OCI-LY3 (cell line): ENCODE results near the gene MLLT10.
A peak's percentile ranks its signal among the peaks of the same experiment; 100 is the strongest.

ENCODE experiments used
- H2AFZ ChIP-seq: fragments of 200-600, 300-600 bp; shearing (Covaris generic); 2 replicates; pipeline ENCODE4 v1.6.0; 2014; ENCODE audit warnings: antibody characterized with exemption, low read depth, low read length
- H3K27ac ChIP-seq: fragments of 200-600, 300-600 bp; sonication (generic); 2 replicates; pipeline ENCODE4 v1.5.1; 2014; ENCODE audit warnings: mild to moderate bottlenecking, low read length, moderate library complexity, mixed read lengths
- H3K27me3 ChIP-seq: fragments of 200-600, 300-600 bp; sonication (generic); 2 replicates; pipeline ENCODE4 v1.6.1; 2014; ENCODE audit warnings: low read depth, low read length, mixed read lengths
- H3K36me3 ChIP-seq: fragments of 200-600, 300-600 bp; sonication (generic); replicated peaks from 2 replicates; pipeline ENCODE3; 2014; ENCODE audit warnings: low read depth, low read length, mixed read lengths
- H3K4me1 ChIP-seq: fragments of 300-600, 200-600 bp; sonication (generic); 2 replicates; pipeline ENCODE4 v1.6.1; 2014; ENCODE audit warnings: low read length, mixed read lengths
- H3K4me2 ChIP-seq: fragments of 200-600, 300-600 bp; sonication (generic); 2 replicates; pipeline ENCODE4 v1.6.1; 2014; ENCODE audit warnings: low read length, mixed read lengths
- H3K4me3 ChIP-seq: fragments of 300-600, 200-600 bp; sonication (generic); 2 replicates; pipeline ENCODE4 v1.5.1; 2014; ENCODE audit warnings: antibody characterized with exemption, mild to moderate bottlenecking, low read length, moderate library complexity
- H3K79me2 ChIP-seq: fragments of 300-600, 200-600 bp; shearing (Covaris generic); 2 replicates; pipeline ENCODE4 v1.6.1; 2014; ENCODE audit warnings: mild to moderate bottlenecking, low read length, mixed read lengths
- H3K9ac ChIP-seq: fragments of 300-600, 200-600 bp; shearing (Covaris generic); 2 replicates; pipeline ENCODE4 v1.6.0; 2014; ENCODE audit warnings: mild to moderate bottlenecking, low read length, moderate library complexity
- H3K9me3 ChIP-seq: fragments of 200-600, 300-600 bp; shearing (Covaris generic); 2 replicates; pipeline ENCODE4 v1.6.1; 2014; ENCODE audit warnings: low read length, mixed read lengths; ENCODE audit not compliant: insufficient read depth
- H4K20me1 ChIP-seq: fragments of 200-600, 300-600 bp; sonication (generic); 2 replicates; pipeline ENCODE4 v1.6.1; 2016; ENCODE audit warnings: low read length, mixed read lengths; ENCODE audit not compliant: insufficient read depth
- EZH2phosphoT487 ChIP-seq: fragments of 200-600 bp; shearing (Covaris generic); IDR thresholded peaks from 2 replicates; pipeline ENCODE4 v1.6.1; 2018; ENCODE audit warnings: antibody characterized with exemption, mixed run types, low read depth
- TF ChIP-seq, protein P1 (sequence below): fragments of 200-600, 300-600 bp; sonication (generic); IDR thresholded peaks from 2 replicates; pipeline ENCODE4 v1.5.1; 2014; ENCODE audit warnings: antibody characterized with exemption, low read length, low read depth

MLLT10 gene

DNA sequence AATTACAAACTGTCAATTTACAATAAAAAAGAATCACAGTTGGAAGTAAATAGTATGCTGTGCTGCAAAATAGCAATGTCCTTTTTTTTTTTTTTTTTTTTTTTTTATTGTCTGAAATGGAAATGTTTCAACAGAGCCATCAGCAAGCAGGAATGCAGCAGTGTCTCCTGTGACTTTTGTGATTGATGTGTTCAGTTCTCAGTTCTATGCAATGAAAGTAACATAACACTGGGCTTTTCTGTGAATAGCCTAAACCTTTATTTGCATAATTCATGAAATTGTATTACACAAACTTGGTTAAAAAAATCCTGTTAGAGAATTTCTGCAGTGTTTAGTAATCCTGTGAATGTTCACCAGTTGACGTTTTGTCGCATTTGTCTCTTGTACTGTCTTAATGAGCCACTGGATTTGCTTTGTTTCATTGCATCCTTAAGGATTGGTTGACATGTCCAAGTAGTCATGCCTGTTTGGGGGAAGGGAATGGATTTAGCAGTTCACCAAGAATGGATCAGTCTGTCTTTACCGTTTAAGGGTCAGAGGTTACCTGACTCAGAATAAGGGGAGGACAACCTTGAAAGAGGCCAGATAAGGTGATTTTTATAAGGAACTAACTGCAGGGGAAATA is 192.7 kb downstream of the MLLT10 start:
- Histone ChIP-seq H2AFZ (no peak overlapping the region), H3K36me3 (no peaks in the 10 kb centered on the region), H3K4me1 (peaks cover 9% of the 10 kb centered on the region), H3K4me3 (no peak overlapping the region), H3K9me3 (no peaks in the 10 kb centered on the region), H4K20me1 (no peaks in the 10 kb centered on the region), H3K27me3 (no peaks in the 10 kb centered on the region), H3K27ac (no peak overlapping the region), H3K4me2 (no peak overlapping the region), H3K9ac (no peak overlapping the region), H3K79me2 (no peaks in the 10 kb centered on the region)
- TF ChIP-seq, protein P1, sequence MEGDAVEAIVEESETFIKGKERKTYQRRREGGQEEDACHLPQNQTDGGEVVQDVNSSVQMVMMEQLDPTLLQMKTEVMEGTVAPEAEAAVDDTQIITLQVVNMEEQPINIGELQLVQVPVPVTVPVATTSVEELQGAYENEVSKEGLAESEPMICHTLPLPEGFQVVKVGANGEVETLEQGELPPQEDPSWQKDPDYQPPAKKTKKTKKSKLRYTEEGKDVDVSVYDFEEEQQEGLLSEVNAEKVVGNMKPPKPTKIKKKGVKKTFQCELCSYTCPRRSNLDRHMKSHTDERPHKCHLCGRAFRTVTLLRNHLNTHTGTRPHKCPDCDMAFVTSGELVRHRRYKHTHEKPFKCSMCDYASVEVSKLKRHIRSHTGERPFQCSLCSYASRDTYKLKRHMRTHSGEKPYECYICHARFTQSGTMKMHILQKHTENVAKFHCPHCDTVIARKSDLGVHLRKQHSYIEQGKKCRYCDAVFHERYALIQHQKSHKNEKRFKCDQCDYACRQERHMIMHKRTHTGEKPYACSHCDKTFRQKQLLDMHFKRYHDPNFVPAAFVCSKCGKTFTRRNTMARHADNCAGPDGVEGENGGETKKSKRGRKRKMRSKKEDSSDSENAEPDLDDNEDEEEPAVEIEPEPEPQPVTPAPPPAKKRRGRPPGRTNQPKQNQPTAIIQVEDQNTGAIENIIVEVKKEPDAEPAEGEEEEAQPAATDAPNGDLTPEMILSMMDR: no peak
- TF ChIP-seq EZH2phosphoT487: no peak

DNA sequence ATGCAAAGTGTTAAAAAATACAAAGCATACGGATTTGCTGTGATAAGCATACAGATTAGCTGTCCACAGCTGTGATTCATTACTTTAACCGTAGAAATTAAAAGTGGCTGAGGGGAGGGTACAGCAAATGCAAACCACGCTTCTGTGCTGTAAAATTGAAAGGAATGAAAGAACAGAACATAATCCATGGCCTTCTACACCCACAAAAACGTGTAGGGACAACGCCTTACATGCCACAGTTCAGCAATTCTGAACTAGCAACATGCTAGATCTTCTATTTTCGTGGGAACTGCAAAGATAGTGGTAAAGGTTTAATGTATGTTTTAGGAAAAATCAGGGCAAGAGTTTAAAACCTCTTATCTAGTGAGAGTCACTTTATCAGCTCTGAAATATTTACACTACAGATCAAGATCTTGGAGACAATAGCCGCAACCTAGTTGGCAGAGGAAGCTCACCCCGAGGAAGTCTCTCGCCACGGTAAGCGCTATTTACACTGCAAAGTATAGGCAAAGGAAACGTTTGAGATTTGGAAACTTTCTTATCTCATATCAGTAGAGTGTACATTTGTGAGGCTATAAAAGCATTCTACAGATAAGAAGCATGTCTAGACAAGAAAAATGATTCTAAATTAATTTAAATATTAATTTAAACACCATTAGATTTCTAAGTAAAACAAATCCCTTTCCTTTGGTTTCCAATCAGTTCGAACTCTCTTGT is 193.6 kb downstream of the MLLT10 start:
- Histone ChIP-seq H3K4me2 (no peak overlapping the region), H2AFZ (no peak overlapping the region), H3K79me2 (no peaks in the 10 kb centered on the region), H3K4me1 (peaks cover 9% of the 10 kb centered on the region), H3K4me3 (no peak overlapping the region), H3K9ac (no peak overlapping the region), H4K20me1 (no peaks in the 10 kb centered on the region), H3K36me3 (no peaks in the 10 kb centered on the region), H3K9me3 (no peaks in the 10 kb centered on the region), H3K27ac (no peak overlapping the region), H3K27me3 (no peaks in the 10 kb centered on the region)
- TF ChIP-seq, protein P1: no peak
- TF ChIP-seq EZH2phosphoT487: no peak

DNA sequence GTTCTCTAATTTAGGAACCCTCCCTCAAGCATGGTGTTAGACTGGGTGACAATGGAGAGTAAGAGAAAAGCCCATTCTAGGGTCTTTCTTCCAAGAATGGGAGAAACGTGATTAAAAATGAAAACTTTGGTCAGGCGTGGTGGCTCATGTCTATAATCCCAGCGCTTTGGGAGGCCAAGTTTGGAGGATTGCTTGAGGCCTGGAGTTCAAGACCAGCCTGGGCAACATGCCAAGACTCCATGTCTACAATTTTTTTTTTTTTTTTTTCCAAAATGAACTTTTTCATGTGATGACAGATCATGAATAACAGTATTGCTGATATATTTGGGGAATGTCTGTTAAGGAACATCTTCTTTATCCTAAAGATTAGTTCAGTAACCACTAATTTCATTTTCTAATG is 194.6 kb downstream of the MLLT10 start:
- Histone ChIP-seq H3K27me3 (no peaks in the 10 kb centered on the region), H3K36me3 (no peaks in the 10 kb centered on the region), H3K4me1 (peaks cover 9% of the 10 kb centered on the region), H3K9me3 (no peaks in the 10 kb centered on the region), H3K79me2 (no peaks in the 10 kb centered on the region), H3K4me3 (no peak overlapping the region), H4K20me1 (no peaks in the 10 kb centered on the region), H3K9ac (no peak overlapping the region), H3K27ac (no peak overlapping the region), H2AFZ (no peak overlapping the region), H3K4me2 (no peak overlapping the region)
- TF ChIP-seq EZH2phosphoT487: no peak
- TF ChIP-seq, protein P1: no peak

DNA sequence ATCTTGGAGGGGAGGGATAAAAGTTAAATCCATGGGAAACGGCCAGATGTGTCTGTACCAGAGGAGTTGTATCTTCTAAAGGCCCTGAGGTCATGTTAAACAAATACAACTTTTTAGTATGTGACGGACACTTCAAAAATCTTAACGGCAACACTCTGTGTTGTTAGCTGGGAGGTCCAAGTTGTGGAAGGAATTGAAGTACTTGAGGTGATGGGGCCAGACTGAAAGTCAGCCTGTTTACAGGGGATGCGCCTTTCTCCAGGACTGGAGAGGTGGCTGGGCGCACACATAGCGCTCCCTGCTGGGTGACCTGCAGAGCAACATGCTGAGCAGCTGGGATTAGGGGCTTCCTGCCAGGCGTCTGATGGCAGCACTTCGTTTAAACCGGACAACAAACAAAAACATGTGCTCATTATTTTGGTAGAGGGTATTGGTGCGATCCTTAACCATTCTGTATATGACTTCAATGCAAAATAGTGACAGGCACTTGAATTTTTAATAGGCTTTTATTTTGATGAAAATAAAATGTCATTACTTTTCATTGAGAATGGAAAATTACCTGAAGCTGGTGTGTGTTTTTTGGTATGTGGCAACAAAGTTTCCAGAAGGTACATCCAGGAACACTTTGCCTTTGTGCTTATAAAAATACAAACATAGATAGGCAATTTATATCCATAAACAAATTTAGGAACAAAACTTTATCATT is 198.2 kb downstream of the MLLT10 start:
- Histone ChIP-seq H3K36me3 (no peaks in the 10 kb centered on the region), H3K4me1 (no peaks in the 10 kb centered on the region), H3K27me3 (no peaks in the 10 kb centered on the region), H3K4me3 (no peak overlapping the region), H3K27ac (no peak overlapping the region), H3K9me3 (no peaks in the 10 kb centered on the region), H3K79me2 (no peaks in the 10 kb centered on the region), H2AFZ (no peak overlapping the region), H3K9ac (no peak overlapping the region), H4K20me1 (no peaks in the 10 kb centered on the region), H3K4me2 (no peak overlapping the region)
- TF ChIP-seq, protein P1: peak; percentile 66
- no peak for TF ChIP-seq EZH2phosphoT487
